ENCODE data around the gene RAPGEF4. TPM values are rescaled to one million over a fixed set of nuclear protein-coding genes. Genes with fewer than 3 reads are reported as not detected.

Gene RAPGEF4
- total and polyA plus RNA-seq, 2 donors (not counting 1 experiment from before 2014, with no cell fraction given), result 0.22 to 0.30 TPM

DNA sequence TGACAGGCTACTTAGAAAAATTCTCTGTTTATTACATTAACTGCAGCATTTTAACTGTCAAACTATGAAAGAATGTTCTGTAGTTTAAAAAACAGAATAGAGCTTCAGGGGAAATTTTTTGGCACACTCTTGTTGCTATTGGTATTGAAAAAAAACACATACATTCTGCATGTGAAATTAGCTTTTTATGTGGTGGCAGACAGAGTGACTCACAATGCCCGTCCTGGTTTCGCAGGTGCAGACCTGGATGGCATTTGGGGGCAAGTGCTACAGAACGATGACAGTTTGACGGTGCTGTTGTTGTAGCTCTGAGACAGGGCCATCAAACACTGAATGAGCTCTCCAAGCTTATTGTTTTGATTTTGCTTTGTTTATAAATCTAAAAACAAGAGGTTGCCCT is 235.0 kb downstream of the RAPGEF4 start:
- intact Hi-C loops (cut with micrococcal nuclease), result no loop called here
- Mint-ChIP-seq H3K27ac (no peak overlapping the region), H3K4me3 (no peak overlapping the region), H3K4me1 (no peaks in the 10 kb centered on the region), H3K9me3 (ENCODE audit: insufficient read depth) (no peaks in the 10 kb centered on the region), H3K27me3 (peaks cover 25% of the 10 kb centered on the region)
- Histone ChIP-seq H3K79me2 (ENCODE audit: control insufficient read depth, insufficient read depth, low read length) (no peaks in the 10 kb centered on the region), H3K9ac (ENCODE audit: low read length) (no peak overlapping the region), H2AFZ (ENCODE audit: insufficient read depth, low read depth, low read length, poor library complexity, severe bottlenecking) (no peak overlapping the region), H3K4me1 (ENCODE audit: control insufficient read depth in 2 of 2, insufficient read depth in 2 of 2, low read length in 2 of 2) (no peaks in the 10 kb centered on the region), H3K9me3 (ENCODE audit: control extremely low read depth in 1 of 3, control insufficient read depth in 2 of 3, insufficient read depth in 1 of 3, low read length in 2 of 3) (no peaks in the 10 kb centered on the region), H3K27me3 (replicated peaks in 1 of 4; ENCODE audit: control extremely low read depth in 1 of 4, control insufficient read depth in 3 of 4, insufficient read depth in 4 of 4, low read length in 3 of 4) (no peaks in the 10 kb centered on the region), H3K4me2 (replicated peaks; ENCODE audit: low read depth, low read length, poor library complexity, severe bottlenecking) (no peak overlapping the region), H4K20me1 (ENCODE audit: control insufficient read depth, insufficient read depth, low read length, poor library complexity, severe bottlenecking) (no peaks in the 10 kb centered on the region), H3K36me3 (replicated peaks in 1 of 2; ENCODE audit: control extremely low read depth in 1 of 2, control insufficient read depth in 1 of 2, extremely low read depth in 1 of 2, insufficient read depth in 2 of 2, low read length in 1 of 2) (no peaks in the 10 kb centered on the region), H3K27ac (ENCODE audit: low read length in 2 of 2) (no peak overlapping the region), H3K4me3 (ENCODE audit: control extremely low read depth in 1 of 5, extremely low read depth in 1 of 5, insufficient read depth in 1 of 5, low read depth in 2 of 5, low read length in 4 of 5) (no peak overlapping the region)
- CTCF ChIA-PET, result interaction anchor here (1.2 kb wide), 1 partner anchor 13 kb away, joined by 3 read pairs; no protein-coding TSS in a partner anchor
- no peak for TF ChIP-seq EZH2 (IDR thresholded peaks at IDR 0.05; ENCODE audit: borderline replicate concordance, insufficient read depth, low read depth, low read length, poor library complexity, severe bottlenecking)
- TF ChIP-seq, protein P1, sequence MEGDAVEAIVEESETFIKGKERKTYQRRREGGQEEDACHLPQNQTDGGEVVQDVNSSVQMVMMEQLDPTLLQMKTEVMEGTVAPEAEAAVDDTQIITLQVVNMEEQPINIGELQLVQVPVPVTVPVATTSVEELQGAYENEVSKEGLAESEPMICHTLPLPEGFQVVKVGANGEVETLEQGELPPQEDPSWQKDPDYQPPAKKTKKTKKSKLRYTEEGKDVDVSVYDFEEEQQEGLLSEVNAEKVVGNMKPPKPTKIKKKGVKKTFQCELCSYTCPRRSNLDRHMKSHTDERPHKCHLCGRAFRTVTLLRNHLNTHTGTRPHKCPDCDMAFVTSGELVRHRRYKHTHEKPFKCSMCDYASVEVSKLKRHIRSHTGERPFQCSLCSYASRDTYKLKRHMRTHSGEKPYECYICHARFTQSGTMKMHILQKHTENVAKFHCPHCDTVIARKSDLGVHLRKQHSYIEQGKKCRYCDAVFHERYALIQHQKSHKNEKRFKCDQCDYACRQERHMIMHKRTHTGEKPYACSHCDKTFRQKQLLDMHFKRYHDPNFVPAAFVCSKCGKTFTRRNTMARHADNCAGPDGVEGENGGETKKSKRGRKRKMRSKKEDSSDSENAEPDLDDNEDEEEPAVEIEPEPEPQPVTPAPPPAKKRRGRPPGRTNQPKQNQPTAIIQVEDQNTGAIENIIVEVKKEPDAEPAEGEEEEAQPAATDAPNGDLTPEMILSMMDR (IDR thresholded peaks at IDR 0.05), result no peak
- no peak for ATAC-seq (ENCODE audit: low read depth)
- POLR2A ChIA-PET, result no interaction called here
- no peak for DNase-seq
- 82% methylated on average over 4 of the region's 4 CpGs for WGBS (ENCODE audit: insufficient coverage)

DNA sequence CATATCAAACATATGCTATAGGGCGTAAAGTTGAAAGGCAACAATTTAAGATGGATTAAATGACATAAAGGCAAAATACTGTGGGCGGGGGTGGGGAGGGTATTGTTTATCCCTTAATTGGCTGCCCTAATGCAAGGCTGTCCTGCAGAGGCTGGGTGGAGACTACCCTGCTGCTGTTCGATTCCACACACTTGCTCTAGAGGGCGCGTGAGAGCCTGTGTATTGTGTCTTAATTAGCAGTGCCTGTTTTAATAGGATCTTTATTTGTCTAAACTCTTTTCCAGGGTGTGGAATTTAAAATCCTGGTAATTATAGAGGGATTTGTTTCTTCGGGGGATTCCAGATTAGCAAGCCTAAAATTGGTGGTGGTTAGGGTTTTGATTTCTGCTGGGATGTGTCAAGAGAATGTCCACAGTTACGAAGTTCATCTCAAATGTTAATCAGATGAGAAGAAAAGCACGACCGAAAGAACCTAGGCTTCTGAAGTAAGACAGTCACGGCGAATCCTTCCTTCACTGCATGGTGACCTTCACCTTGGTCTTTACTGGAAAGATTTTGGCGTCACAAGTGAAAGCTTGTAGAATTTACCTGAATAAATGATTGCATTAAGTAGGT is 236.5 kb downstream of the RAPGEF4 start:
- Histone ChIP-seq H4K20me1 (ENCODE audit: control insufficient read depth, insufficient read depth, low read length, poor library complexity, severe bottlenecking) (no peaks in the 10 kb centered on the region), H2AFZ (ENCODE audit: insufficient read depth, low read depth, low read length, poor library complexity, severe bottlenecking) (no peak overlapping the region), H3K4me3 (ENCODE audit: control extremely low read depth in 1 of 5, extremely low read depth in 1 of 5, insufficient read depth in 1 of 5, low read depth in 2 of 5, low read length in 4 of 5) (no peak overlapping the region), H3K36me3 (replicated peaks in 1 of 2; ENCODE audit: control extremely low read depth in 1 of 2, control insufficient read depth in 1 of 2, extremely low read depth in 1 of 2, insufficient read depth in 2 of 2, low read length in 1 of 2) (no peaks in the 10 kb centered on the region), H3K27me3 (replicated peaks in 1 of 4; ENCODE audit: control extremely low read depth in 1 of 4, control insufficient read depth in 3 of 4, insufficient read depth in 4 of 4, low read length in 3 of 4) (no peaks in the 10 kb centered on the region), H3K4me1 (ENCODE audit: control insufficient read depth in 2 of 2, insufficient read depth in 2 of 2, low read length in 2 of 2) (no peaks in the 10 kb centered on the region), H3K27ac (ENCODE audit: low read length in 2 of 2) (no peak overlapping the region), H3K79me2 (ENCODE audit: control insufficient read depth, insufficient read depth, low read length) (no peaks in the 10 kb centered on the region), H3K4me2 (replicated peaks; ENCODE audit: low read depth, low read length, poor library complexity, severe bottlenecking) (no peak overlapping the region), H3K9me3 (ENCODE audit: control extremely low read depth in 1 of 3, control insufficient read depth in 2 of 3, insufficient read depth in 1 of 3, low read length in 2 of 3) (no peaks in the 10 kb centered on the region), H3K9ac (ENCODE audit: low read length) (no peak overlapping the region)
- DNase-seq (peak; percentile 22), ATAC-seq (ENCODE audit: low read depth) (peak; percentile 47)
- intact Hi-C loops (cut with micrococcal nuclease), result no loop called here
- ChIA-PET CTCF (no interaction called here), POLR2A (no interaction called here)
- no peak overlapping the region for H3K4me3 Mint-ChIP-seq
- no peak overlapping the region for H3K27ac Mint-ChIP-seq
- WGBS (ENCODE audit: insufficient coverage), result 46% methylated on average over 8 of the region's 12 CpGs
- H3K4me1 Mint-ChIP-seq, result no peaks in the 10 kb centered on the region
- H3K27me3 Mint-ChIP-seq, result peaks cover 30% of the 10 kb centered on the region
- TF ChIP-seq EZH2 (IDR thresholded peaks at IDR 0.05; ENCODE audit: borderline replicate concordance, insufficient read depth, low read depth, low read length, poor library complexity, severe bottlenecking), result no peak
- TF ChIP-seq, protein P1 (IDR thresholded peaks at IDR 0.05), result peak; percentile 78
- H3K9me3 Mint-ChIP-seq (ENCODE audit: insufficient read depth), result no peaks in the 10 kb centered on the region

Measured in B cell (primary cell).